GM18517 (cell line): Measurements from ENCODE around the gene GTF2B.
"Not testable (repeated sequence)": the region's sequence is repeated elsewhere in the genome, so short reads cannot be mapped to it uniquely, and the experiment has no call there.

Experiments used
- ATAC-seq: cut with Tn5 transposase; IDR thresholded peaks from one replicate; pipeline ENCODE4 v1.9.1; 2021; ENCODE audit warnings: mild to moderate bottlenecking, moderate library complexity; ENCODE audit not compliant: unreplicated experiment

The GTF2B gene

DNA sequence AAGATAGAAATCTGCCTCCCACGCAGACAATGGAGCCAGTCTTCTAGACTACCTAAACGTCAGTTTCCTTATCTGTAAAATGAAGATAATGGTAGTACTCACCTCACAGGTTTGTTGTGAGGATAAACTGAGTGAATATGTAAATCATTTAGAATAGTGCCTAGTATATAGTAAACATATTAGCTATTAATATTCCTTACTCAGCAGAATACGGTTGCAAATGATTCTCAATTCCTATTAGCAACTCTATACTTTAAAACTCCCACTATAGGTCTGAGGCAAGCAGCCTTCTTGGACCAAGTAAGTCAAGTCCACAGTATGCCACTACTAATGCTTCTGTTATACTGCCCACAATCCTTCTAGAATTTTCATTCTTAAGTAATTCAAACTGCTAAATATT, 5.4 kb downstream of the GTF2B start:
- no peak for ATAC-seq

DNA sequence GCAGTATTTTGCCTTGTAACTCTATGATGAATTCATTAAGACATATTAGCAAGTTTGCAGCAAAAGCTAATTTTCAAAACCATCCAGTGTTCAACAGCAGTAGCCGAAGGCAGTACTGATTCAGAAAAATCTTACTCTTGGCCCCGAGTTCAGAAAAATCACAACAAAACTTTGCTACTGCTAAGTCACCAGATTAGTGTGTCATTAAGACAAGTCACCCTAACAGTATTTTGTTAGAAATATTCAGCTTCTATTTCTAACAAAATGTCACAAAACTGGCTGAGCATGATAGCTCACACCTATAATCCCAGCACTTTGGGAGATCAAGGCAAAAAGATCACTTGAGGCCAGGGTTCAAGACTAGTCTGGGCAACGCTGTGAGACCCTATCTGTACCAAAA, 8.2 kb downstream of the GTF2B start:
- no peak for ATAC-seq

DNA sequence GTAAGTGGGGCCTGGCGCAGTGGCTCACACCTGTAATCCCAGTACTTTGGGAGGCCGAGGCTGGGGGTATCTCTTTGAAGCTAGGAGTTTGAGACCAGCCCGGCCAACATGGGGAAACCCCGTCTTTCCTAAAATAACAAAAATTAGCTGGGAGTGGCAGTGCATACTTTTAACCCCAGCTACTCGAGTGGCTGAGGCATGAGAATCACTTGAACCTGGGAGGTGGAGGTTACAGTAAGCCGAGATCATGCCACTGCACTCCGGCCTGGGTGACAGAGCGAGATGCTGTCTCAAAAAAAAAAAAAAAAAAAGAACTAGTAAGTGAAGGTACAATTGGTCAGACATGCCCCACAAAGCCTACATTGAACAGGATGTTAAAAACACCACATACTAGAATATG, 10.7 kb downstream of the GTF2B start:
- ATAC-seq: not testable (repeated sequence)

DNA sequence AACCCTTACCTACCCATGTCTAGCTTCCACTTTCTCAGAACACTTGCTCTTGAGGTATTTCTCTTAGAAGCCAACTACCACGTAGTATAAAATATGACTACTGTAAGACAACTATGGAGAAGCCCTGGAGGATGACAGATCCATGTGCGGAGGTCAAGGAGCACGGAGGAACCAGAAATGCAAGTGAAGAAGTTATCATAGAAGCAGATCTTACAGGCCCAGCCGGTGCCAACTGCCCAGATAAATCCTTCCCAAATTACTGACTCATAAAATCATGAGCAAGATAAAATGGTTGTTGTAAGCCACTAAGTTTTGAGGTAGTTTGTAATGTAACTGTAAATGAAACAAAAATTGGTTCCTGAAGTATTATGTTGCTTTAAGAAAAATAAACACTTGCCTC, 12.6 kb downstream of the GTF2B start:
- no peak for ATAC-seq

DNA sequence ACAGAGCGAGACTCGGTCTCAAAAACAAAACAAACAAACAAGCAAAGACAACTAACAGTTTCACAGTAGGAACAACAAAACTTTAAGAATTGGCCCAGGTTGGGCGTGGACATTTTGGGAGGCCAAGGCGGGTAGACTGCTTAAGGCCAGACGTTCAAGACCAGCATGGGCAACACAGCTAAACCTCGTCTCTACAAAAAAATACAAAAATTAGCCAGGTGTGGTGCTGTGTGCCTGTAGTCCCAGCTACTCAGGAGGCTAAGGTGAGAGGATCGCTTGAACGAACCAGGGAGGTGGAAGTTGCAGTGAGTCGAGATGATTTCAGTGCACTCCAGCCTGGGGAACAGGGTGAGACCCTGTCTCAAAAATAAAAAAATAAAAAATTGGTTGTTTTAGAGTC, 13.5 kb downstream of the GTF2B start:
- ATAC-seq: no peak

DNA sequence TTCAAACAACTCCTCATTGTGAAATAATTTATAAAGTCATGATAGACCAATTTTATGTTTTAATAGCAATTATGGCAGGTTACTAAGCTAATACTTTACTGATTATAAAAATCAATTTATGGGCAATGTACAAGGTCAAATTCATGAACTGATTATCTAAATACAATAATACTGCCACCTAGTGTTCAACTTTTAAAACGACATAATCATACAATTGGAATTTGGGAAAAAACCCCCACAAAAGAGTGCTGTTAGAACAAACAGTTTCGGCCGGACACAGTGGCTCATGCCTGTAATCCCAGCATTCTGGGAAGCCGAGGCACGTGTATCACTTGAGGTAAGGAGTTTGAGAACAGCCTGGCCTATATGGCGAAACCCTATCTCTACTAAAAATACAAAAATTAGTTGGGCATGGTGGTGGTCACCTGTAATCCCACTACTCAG, 14.0 kb downstream of the GTF2B start:
- ATAC-seq: no peak

DNA sequence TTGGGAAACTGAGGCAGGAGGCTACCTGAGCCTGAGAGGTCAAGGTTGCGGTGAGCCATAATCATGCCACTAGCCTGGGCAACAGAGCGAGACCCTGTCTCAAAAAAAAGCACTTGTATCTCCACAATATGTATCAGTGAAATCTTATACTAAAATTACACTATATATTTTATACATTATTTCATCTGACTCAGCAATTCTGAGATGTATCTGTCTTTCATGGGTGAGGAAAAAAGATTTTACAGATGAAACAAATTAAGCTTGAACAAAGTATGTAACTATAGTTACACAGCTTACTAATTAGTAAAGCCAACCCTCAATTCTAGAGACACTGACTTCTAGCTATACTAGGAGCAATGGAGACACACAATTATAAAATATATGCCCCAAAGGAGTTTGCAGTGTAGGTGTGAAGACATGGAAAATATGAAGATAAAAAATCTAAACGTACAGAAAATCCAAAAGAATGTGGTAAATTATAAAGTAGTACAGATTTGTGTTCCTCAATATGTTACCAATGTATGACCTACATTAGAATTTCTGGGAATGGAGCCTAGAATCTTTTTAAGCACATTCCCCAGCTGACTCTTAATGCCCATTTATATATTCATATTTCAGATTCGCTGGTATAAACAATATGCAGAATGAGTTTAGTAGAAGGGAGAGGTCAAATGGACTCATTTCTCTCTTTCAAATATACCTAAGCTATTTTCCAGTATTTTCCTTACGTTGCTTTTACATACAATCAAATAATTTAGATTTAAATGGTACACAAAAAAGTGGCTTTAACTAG, 14.6 kb downstream of the GTF2B start:
- no peak for ATAC-seq

DNA sequence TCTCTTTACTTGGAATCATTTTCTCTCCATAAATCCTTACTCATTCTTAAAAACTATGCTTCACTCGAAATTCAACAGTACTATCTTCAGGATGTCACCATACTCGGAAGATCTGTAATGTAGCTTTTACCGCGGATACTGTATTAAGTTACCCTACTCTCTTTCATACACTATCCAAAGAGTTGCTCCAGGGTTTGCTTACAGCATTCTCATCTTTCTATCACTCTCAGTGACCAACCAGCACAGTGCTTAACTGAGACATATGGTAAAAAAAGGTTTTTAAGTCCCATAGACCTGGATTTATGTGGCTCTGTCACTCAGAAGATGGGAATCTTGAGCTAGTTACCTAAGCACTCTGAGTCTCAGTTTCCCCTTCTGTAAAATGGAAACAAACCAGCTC, 15.8 kb downstream of the GTF2B start:
- no peak for ATAC-seq

DNA sequence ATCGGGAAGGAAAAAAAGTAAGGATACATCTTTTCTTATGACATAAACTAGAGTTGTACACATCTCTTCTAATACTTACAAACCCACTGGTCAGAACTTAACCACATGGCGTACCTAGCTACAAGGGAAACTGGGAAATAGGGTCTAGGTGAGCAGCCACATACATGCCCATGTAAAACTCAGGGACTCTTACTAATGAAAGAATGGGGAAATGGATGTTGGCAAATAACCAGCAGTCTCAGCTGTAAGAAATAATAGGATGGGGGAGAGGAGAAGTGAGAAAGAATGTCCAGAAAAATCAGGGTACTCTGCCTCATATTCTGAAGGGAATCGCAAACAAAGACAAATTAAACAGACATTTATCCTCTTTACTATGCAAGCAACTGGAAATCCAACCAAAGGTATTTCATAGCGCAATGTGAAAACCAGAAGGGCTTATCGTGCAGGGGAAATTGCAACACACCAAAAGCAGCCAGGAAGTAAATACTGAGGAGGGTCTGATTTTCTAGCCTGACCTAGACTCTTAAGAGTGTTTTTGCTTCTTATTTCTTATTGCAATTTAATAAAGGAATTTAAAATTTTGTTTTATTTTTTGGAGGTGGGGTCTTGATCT, 17.5 kb downstream of the GTF2B start:
- no peak for ATAC-seq

DNA sequence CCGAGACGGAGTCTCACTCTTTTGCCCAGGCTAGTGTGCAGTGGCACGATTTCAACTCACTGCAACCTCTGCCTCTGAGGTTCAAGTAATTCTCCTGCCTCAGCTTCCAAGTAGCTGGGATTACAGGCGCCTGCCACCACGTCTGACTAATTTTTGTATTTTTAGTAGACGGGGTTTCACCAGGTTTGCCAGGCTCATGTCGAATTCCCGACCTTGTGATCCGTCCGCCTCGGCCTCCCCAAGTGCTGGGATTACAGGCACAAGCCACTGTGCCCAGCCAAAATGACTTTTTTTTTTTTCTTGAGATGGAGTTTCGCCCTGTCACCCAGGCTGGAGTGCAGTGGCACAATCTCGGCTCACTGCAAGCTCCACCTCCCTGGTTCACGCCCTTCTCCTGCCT, 21.7 kb downstream of the GTF2B start:
- not testable (repeated sequence) for ATAC-seq

DNA sequence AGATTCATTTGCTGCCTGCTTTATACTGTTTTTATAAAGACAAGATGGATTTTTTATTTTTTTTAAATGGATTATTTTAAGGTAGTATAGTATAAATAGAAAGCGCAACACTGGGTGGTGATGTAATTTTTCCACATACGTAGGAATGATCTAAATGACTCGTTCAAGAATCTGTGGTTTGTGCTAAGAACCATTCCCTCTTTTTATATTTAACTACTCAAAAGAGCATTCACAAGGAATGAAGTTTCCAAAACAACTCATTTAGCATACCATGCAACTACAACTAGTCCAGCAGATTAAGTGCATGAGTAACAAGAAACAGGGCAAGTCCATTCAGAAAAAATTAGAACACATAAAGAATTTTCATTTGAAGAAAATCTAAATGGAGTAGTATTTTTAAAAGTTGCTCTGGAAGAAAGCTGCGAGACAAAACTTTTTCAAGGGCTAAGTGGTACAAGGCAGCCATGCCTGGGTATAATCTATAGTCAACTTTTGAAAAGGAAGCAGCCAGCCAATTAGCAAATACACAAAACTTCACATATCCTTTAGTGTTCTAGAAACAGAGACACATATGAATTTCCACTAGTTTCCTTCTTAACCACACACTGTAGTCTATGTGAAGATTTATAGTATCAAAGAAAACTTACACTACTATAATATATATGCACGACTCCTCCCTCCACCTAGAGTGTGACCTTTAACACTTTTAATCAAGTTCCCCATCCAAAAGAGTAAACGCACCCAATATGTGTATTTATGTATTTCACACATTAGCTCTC, 23.4 kb downstream of the GTF2B start:
- ATAC-seq: no peak

DNA sequence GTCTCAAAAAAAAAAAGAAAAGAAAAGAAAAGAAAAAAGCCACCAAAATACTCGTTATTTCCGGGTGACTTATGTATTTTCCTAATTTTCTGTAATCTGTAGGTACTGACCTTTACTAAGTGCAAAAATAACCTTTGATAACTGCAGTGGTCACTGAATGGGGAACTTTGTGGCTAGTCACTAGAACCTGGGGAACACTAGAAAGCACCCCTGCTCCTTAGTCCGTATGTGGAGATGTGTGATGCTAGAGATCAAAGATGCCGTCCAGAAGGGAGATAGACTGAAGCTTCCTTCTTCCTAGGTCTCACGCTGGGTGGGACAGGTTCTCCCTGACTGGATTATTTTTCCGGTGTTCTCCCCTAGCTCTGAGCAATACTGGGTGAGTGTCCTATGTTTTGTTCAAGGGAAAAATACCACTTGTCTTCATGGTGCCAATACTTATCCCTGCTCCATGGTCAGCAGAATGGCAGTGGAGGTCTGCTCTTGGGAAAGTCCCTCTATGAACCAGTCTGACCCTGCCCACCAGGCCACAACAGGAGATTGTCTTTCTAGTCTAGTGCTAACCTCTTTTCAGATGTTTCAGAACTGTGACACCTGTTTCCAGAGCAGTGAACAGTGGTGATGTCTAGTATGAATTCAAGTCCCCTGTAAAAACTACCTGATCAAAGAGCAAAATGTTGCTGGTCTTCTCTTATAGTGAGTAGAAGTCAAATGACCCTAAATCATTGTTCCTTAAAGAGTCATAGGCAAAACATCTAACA, 39.9 kb downstream of the GTF2B start:
- ATAC-seq: no peak

DNA sequence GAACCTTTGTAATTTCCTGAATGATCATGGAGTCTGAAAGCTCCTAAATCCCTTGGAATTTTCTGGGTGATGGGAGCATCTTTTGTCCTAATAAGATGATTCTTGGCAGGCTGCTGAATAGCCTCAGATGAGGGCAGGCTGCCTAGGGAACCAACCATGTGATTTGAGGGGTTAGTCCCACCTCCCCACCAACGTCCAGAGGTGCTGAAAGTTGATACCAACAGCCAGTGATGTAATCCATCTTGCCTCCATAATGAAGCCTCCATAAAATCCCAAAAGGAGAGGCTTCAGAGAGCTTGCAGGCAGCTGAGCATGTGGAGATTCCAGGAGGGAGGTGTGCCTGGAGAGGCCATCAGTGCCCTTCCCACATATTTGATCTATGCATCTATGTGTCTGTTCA, 43.7 kb downstream of the GTF2B start:
- no peak for ATAC-seq

DNA sequence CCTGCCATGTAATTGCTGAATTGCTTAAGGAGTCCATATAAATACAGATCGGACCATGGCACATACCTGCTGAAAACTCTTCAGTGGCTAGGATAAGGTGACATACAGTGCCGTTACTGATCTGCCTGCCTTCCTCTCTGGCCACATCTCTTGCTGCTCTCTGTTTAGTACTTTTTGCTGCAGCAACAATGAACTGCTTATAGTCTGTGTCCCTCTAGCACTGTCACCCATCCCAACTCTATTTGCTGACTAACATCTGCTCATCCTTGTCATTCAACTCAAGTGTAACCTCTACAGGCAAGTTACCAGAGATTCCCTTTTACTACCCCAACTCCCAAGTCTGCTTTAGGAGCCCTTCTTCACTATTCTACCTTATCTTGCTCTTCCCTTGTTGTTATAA, 65.6 kb downstream of the GTF2B start:
- ATAC-seq: no peak

DNA sequence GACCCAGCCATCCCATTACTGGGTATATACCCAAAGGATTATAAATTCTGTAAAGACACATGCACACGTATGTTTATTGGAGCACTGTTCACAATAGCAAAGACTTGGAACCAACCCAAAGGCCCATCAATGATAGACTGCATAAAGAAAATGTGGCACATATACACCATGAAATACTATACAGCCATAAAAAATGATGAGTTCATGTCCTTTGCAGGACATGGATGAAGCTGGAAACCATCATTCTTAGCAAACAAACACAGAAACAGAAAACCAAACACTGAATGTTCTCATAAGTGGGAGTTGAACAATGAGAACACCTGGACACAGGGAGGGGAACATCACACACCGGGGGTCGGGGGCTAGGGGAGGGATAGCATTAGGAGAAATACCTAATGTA, 71.7 kb downstream of the GTF2B start:
- ATAC-seq: not testable (repeated sequence)

DNA sequence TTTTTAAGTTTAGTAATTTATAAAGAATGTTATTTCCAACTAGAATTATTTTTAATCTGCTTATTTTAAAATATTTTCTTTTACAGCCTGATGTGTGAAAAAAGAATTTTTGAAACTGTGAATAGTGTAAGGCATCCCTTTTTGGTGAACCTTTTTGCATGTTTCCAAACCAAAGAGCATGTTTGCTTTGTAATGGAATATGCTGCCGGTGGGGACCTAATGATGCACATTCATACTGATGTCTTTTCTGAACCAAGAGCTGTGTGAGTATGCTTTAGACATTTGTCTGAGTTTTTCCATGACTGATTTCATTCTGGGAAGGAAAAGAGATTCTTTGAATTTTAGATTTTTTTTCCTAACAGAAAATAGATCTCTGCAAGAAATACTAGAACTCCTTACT, 77.9 kb downstream of the GTF2B start:
- ATAC-seq: no peak

DNA sequence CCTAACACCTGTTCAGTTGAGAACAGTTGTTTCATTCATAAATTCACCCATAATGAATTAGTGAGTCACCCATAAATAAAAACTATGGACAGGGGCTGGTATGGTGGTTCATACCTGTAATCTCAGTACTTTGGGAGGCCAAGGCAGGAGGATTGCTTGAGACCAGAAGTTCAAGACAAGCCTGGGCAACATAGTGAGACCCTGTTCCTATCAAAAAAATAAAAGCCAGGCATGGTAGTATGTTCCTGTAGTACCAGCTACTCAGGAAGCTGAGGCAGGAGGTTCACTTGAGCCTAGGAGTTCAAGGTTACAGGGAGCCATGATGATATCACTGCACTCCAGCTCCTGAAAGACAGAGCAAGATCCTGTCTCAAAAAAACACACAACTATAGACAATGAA, 79.0 kb downstream of the GTF2B start:
- no peak for ATAC-seq

DNA sequence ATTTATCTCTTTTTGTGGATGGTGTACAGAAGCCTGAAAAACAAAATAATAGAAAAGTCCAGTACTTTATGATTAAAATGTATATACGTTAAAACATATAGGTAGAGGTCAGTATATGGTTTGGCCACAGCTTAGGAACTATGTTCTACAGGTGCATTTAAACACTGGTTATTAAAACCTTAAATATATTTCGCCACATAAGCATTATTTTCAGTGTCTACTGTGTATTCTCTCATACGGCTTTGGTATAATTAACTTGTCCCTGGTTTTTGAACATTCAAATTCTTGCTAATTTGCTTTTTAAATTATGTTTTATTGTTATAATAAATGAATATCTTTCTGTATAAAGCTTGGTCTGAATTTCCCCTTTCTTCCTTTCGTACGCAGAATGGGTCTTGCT, 87.9 kb downstream of the GTF2B start:
- no peak for ATAC-seq

DNA sequence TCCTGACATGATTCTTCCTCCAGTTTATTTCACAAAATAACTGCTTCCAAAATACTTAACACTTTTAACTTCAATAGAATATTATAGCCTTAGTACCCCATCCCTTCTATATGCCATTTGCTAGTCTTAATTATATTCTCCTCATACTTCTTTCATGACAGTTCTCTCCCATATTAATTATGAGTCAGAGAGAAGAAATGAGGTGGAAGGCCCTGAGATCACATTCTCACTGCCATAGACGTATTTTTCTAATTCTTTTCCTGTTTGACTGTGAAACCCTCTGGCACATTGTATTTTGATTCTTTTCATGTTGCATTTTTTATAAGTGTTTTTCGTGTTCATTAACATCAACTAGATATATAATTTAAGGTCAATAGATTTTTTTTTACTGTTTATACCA, 88.4 kb downstream of the GTF2B start:
- no peak for ATAC-seq
